ENCODE measurements around the gene RGS9.

Gene RGS9

GRCh38 chr17:65183736-65184135 lies 46.6 kb downstream of the RGS9 start:
- no peak for TF ChIP-seq REST (IDR thresholded peaks at IDR 0.05; ENCODE audit: insufficient replicate concordance, low read depth)
- no peak overlapping the region for H3K4me3 ChIP-seq (replicated peaks; ENCODE audit: insufficient read depth, low read length)
- no peak overlapping the region for H3K27ac ChIP-seq (replicated peaks)
- no peaks in the 10 kb centered on the region for H3K27me3 ChIP-seq (ENCODE audit: insufficient read depth, poor library complexity, severe bottlenecking)
- no peak for DNase-seq (ENCODE audit: low read depth in 1 of 2, low spot score in 1 of 2)

- Histone ChIP-seq H3K4me3 (replicated peaks; ENCODE audit: insufficient read depth, low read length) (no peak overlapping the region), H3K27ac (replicated peaks) (no peak overlapping the region), H3K27me3 (ENCODE audit: insufficient read depth, poor library complexity, severe bottlenecking) (no peaks in the 10 kb centered on the region)
- DNase-seq (ENCODE audit: low read depth in 1 of 2, low spot score in 1 of 2), result no peak
- TF ChIP-seq CTCF (IDR thresholded peaks at IDR 0.05; ENCODE audit: insufficient read depth, low read length) (no peak), REST (IDR thresholded peaks at IDR 0.05; ENCODE audit: insufficient replicate concordance, low read depth) (no peak), POLR2AphosphoS5 (IDR thresholded peaks at IDR 0.05; ENCODE audit: low read depth) (no peak), GABPA (IDR thresholded peaks at IDR 0.05; ENCODE audit: low read depth) (no peak), SPI1 (IDR thresholded peaks at IDR 0.05; ENCODE audit: borderline replicate concordance, low read depth) (no peak)
These were observed 47.2 kb downstream of the RGS9 start for GRCh38 chr17:65184235-65184959.

GRCh38 chr17:65185062-65185461 lies 47.9 kb downstream of the RGS9 start:
- no peaks in the 10 kb centered on the region for H3K27me3 ChIP-seq (ENCODE audit: insufficient read depth, poor library complexity, severe bottlenecking)
- H3K4me3 ChIP-seq (replicated peaks; ENCODE audit: insufficient read depth, low read length), result no peak overlapping the region
- no peak overlapping the region for H3K27ac ChIP-seq (replicated peaks)
- no peak for DNase-seq (ENCODE audit: low read depth in 1 of 2, low spot score in 1 of 2)
- no peak for TF ChIP-seq CTCF (IDR thresholded peaks at IDR 0.05; ENCODE audit: insufficient read depth, low read length)
- no peak for TF ChIP-seq POLR2AphosphoS5 (IDR thresholded peaks at IDR 0.05; ENCODE audit: low read depth)
- TF ChIP-seq SPI1 (IDR thresholded peaks at IDR 0.05; ENCODE audit: borderline replicate concordance, low read depth), result no peak
- TF ChIP-seq REST (IDR thresholded peaks at IDR 0.05; ENCODE audit: insufficient replicate concordance, low read depth), result no peak

Data from HL-60 (cell line).